Stomach smooth muscle (tissue), 2 donors: Measurements from ENCODE around the gene PSEN1.

ENCODE experiments used
- H3K27ac ChIP-seq: one replicate; pipeline ENCODE4 v1.7.0; 2013; ENCODE audit warnings: mild to moderate bottlenecking, low read length, inconsistent platforms
- H3K27me3 ChIP-seq, 2 donors: one replicate each; pipeline ENCODE4 v1.7.0; 2013; ENCODE audit warnings: low read length in 2 of 2; ENCODE audit not compliant: insufficient read depth in 2 of 2, control insufficient read depth in 1 of 2
- H3K36me3 ChIP-seq, 2 donors: one replicate each; pipeline ENCODE4 v1.7.0; 2013; ENCODE audit warnings: low read length in 2 of 2; ENCODE audit not compliant: control insufficient read depth in 2 of 2, insufficient read depth in 2 of 2
- H3K4me1 ChIP-seq: one replicate; pipeline ENCODE4 v1.7.0; 2013; ENCODE audit warnings: low read length; ENCODE audit not compliant: control insufficient read depth, insufficient read depth
- H3K4me3 ChIP-seq, 2 donors: one replicate each; pipeline ENCODE4 v1.7.0; 2013; ENCODE audit warnings: low read length in 2 of 2
- H3K9ac ChIP-seq, 2 donors: one replicate each; pipeline ENCODE4 v1.7.0; 2013; ENCODE audit warnings: low read length in 2 of 2, mild to moderate bottlenecking in 1 of 2
- H3K9me3 ChIP-seq, 2 donors: one replicate each; pipeline ENCODE4 v1.7.0; 2013; ENCODE audit warnings: low read length in 2 of 2; ENCODE audit not compliant: control insufficient read depth in 2 of 2
- donor health status: healthy.
- donor health status: Pancreatic carcinoma.

Gene PSEN1

GRCh38 chr14:73211251-73212040, 75.1 kb downstream of the PSEN1 start:
- H3K9ac ChIP-seq: no peak overlapping the region
- no peaks in the 10 kb centered on the region for H3K27me3 ChIP-seq
- H3K4me1 ChIP-seq: no peaks in the 10 kb centered on the region
- H3K27ac ChIP-seq: no peak overlapping the region
- H3K9me3 ChIP-seq: no peaks in the 10 kb centered on the region
- no peak overlapping the region for H3K4me3 ChIP-seq
- H3K36me3 ChIP-seq: peaks cover 30 to 38% of the 10 kb centered on the region in 2 donors

- no peak overlapping the region for H3K9ac ChIP-seq
- H3K4me1 ChIP-seq: no peaks in the 10 kb centered on the region
- no peak overlapping the region for H3K4me3 ChIP-seq
- no peaks in the 10 kb centered on the region for H3K27me3 ChIP-seq
- H3K9me3 ChIP-seq: no peaks in the 10 kb centered on the region
- no peak overlapping the region for H3K27ac ChIP-seq
- peaks cover 37 to 38% of the 10 kb centered on the region in 2 donors for H3K36me3 ChIP-seq
Observed at GRCh38 chr14:73216030-73216429, 79.7 kb downstream of the PSEN1 start.

GRCh38 chr14:73217411-73217810, 81.1 kb downstream of the PSEN1 start:
- Histone ChIP-seq H3K9ac (no peak overlapping the region), H3K36me3 (peaks cover 30 to 31% of the 10 kb centered on the region in 2 donors), H3K27me3 (no peaks in the 10 kb centered on the region), H3K27ac (no peak overlapping the region), H3K9me3 (no peaks in the 10 kb centered on the region), H3K4me1 (no peaks in the 10 kb centered on the region), H3K4me3 (no peak overlapping the region)

GRCh38 chr14:73220061-73220460, 83.8 kb downstream of the PSEN1 start:
- Histone ChIP-seq H3K9me3 (no peaks in the 10 kb centered on the region), H3K27ac (no peak overlapping the region), H3K36me3 (peaks cover 19 to 29% of the 10 kb centered on the region in 2 donors), H3K9ac (no peak overlapping the region), H3K27me3 (no peaks in the 10 kb centered on the region), H3K4me1 (peaks cover 10% of the 10 kb centered on the region), H3K4me3 (no peak overlapping the region)

- no peak overlapping the region for H3K4me3 ChIP-seq
- no peak overlapping the region for H3K9ac ChIP-seq
- H3K36me3 ChIP-seq: peaks cover 19 to 29% of the 10 kb centered on the region in 2 donors
- H3K4me1 ChIP-seq: peaks cover 10% of the 10 kb centered on the region
- H3K27ac ChIP-seq: no peak overlapping the region
- H3K9me3 ChIP-seq: no peaks in the 10 kb centered on the region
- no peaks in the 10 kb centered on the region for H3K27me3 ChIP-seq
Observed at GRCh38 chr14:73220634-73221033, 84.3 kb downstream of the PSEN1 start.

- Histone ChIP-seq H3K27me3 (no peaks in the 10 kb centered on the region), H3K36me3 (peaks cover 19 to 29% of the 10 kb centered on the region in 2 donors)
Observed at GRCh38 chr14:73221945-73222344, 85.6 kb downstream of the PSEN1 start.

GRCh38 chr14:73223049-73223448, 86.7 kb downstream of the PSEN1 start:
- H3K36me3 ChIP-seq: peaks cover 13 to 23% of the 10 kb centered on the region in 2 donors
- no peak overlapping the region for H3K4me3 ChIP-seq
- peak overlapping the region; percentile 46 for H3K27ac ChIP-seq
- H3K9me3 ChIP-seq: no peaks in the 10 kb centered on the region
- no peaks in the 10 kb centered on the region for H3K27me3 ChIP-seq
- peaks cover 13% of the 10 kb centered on the region for H3K4me1 ChIP-seq
- peak overlapping the region in 1 of 2 donors; percentile 2 for H3K9ac ChIP-seq

More at GRCh38 chr14:73221945-73222344, 85.6 kb downstream of the PSEN1 start:
- Histone ChIP-seq H3K9me3 (no peaks in the 10 kb centered on the region), H3K4me3 (no peak overlapping the region), H3K4me1 (peaks cover 10% of the 10 kb centered on the region), H3K27ac (no peak overlapping the region), H3K9ac (no peak overlapping the region)

GRCh38 chr14:73225496-73225895, 89.2 kb downstream of the PSEN1 start:
- H3K36me3 ChIP-seq: peaks cover 0 to 6% of the 10 kb centered on the region in 2 donors
- no peak overlapping the region for H3K27ac ChIP-seq
- H3K27me3 ChIP-seq: no peaks in the 10 kb centered on the region
- H3K4me3 ChIP-seq: no peak overlapping the region
- H3K4me1 ChIP-seq: peaks cover 24% of the 10 kb centered on the region
- H3K9ac ChIP-seq: no peak overlapping the region
- no peaks in the 10 kb centered on the region for H3K9me3 ChIP-seq

- no peaks in the 10 kb centered on the region for H3K27me3 ChIP-seq
- H3K36me3 ChIP-seq: no peaks in the 10 kb centered on the region
- no peak overlapping the region for H3K9ac ChIP-seq
- no peaks in the 10 kb centered on the region for H3K9me3 ChIP-seq
- H3K4me1 ChIP-seq: peaks cover 25% of the 10 kb centered on the region
- peak overlapping the region; percentile 0 to 57 for H3K4me3 ChIP-seq
- peak overlapping the region; percentile 18 for H3K27ac ChIP-seq
Observed at GRCh38 chr14:73227812-73228781, 91.8 kb downstream of the PSEN1 start.

- H3K4me1 ChIP-seq: peaks cover 23% of the 10 kb centered on the region
- no peak overlapping the region for H3K27ac ChIP-seq
- H3K9me3 ChIP-seq: no peaks in the 10 kb centered on the region
- H3K4me3 ChIP-seq: no peak overlapping the region
- H3K27me3 ChIP-seq: peaks cover 0 to 2% of the 10 kb centered on the region in 2 donors
- H3K9ac ChIP-seq: no peak overlapping the region
- no peaks in the 10 kb centered on the region for H3K36me3 ChIP-seq
Observed at GRCh38 chr14:73230051-73230450, 93.7 kb downstream of the PSEN1 start.
